Activated naive CD4-positive, alpha-beta T cell treated with anti-CD3 and anti-CD28 coated beads, Interleukin-2, amount 10 ng/mL, durations not matched to agents 7 days and 5 days (primary cell): Measurements from ENCODE around the gene PRKCB.
"Not testable (repeated sequence)": the region's sequence is repeated elsewhere in the genome, so short reads cannot be mapped to it uniquely, and the experiment has no call there.

Experiments used
- CTCF ChIA-PET: fragments of 350-600 bp; sonication (Branson Sonifier 250); formaldehyde crosslinking; loops from one replicate; lab custom pipeline; 2021; ENCODE audit warnings: antibody characterized with exemption; lab: Charles Lee
- DNase-seq: peaks from one replicate; pipeline ENCODE4 v3.0.0-alpha.2; 2020
- H3K27ac Mint-ChIP-seq: one replicate; pipeline ENCODE4 v1.8.0; 2021; ENCODE audit warnings: mild to moderate bottlenecking, moderate library complexity, mixed read lengths
- H3K27me3 Mint-ChIP-seq: one replicate; pipeline ENCODE4 v1.8.0; 2021; ENCODE audit warnings: mild to moderate bottlenecking, mixed read lengths
- H3K36me3 Mint-ChIP-seq: one replicate; pipeline ENCODE4 v1.8.0; 2021; ENCODE audit warnings: mixed read lengths
- H3K4me1 Mint-ChIP-seq: one replicate; pipeline ENCODE4 v1.8.0; 2021; ENCODE audit warnings: mixed read lengths
- H3K4me3 Mint-ChIP-seq: one replicate; pipeline ENCODE4 v1.8.0; 2021; ENCODE audit warnings: mild to moderate bottlenecking, moderate library complexity, mixed read lengths
- H3K9me3 Mint-ChIP-seq: one replicate; pipeline ENCODE4 v1.8.0; 2021; ENCODE audit warnings: mixed read lengths

Gene PRKCB

DNA sequence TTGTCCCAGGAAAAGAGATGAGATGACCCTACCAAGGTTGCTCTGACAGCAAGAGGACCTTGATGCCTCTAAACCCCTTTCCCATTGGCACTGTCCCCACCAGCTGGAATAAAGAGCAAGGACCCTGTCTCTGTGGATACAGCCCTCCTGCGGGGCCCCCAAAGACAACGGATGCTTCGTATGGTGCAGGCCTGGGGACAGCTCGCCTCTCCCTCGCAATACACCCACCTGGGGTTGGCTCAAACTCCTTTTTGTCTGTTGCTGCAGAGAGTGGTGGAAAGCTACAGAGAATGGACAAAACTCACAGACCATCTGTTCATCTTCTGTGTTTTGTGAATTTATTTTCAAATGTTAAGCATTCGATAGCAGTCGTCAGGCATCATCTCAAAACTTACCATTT, 392.7 kb downstream of the PRKCB start:
- no peak overlapping the region for H3K27ac Mint-ChIP-seq
- CTCF ChIA-PET, result no interaction called here
- DNase-seq, result no peak
- H3K9me3 Mint-ChIP-seq, result no peaks in the 10 kb centered on the region
- peaks cover 4% of the 10 kb centered on the region for H3K27me3 Mint-ChIP-seq
- no peaks in the 10 kb centered on the region for H3K36me3 Mint-ChIP-seq
- H3K4me1 Mint-ChIP-seq, result no peaks in the 10 kb centered on the region
- H3K4me3 Mint-ChIP-seq, result no peak overlapping the region

DNA sequence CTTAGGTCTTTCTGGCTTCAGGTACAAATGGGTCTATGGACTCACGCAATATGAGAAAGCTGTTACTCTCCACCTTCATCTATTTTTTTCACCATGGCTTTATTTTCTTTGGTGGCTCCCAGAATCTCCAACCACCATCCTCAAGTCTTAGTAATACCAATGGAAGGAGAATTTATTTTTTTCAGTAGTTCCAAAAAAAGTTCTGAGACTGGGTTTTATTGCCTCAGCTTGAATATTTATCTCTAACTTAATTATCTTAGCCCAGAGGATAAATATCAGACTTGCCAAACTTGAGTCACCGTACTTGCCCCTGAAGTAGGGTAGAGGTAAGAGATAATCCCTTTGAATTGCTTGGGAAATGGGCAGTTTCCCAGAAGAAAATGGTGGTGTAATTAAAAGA, 397.2 kb downstream of the PRKCB start:
- Mint-ChIP-seq H3K9me3 (no peaks in the 10 kb centered on the region), H3K27ac (no peak overlapping the region)

DNA sequence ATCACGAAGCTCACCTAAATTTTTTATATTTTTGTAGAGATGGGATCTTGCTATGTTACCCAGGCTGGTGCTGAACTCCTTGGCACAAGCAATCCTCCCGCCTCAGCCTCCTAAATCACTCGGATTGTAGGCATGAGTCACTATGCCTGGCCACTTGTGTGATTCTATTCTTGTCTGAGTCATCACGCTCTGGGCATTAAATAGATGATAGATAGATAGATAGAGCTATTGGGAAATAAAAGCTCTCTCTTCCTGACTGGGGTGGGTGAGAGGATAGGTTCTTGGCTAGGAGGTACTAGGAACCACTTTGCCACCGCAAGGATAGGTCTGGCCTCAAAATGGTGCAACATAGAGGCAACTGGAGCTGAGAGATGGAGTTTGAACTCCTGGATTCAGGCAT, 399.0 kb downstream of the PRKCB start:
- H3K27me3 Mint-ChIP-seq, result no peaks in the 10 kb centered on the region
- H3K27ac Mint-ChIP-seq, result no peak overlapping the region
- DNase-seq, result no peak
- CTCF ChIA-PET, result interaction anchor here (1.9 kb wide), 1 partner anchor 18 kb away, joined by 4 read pairs; no protein-coding TSS in a partner anchor
- peaks cover 8% of the 10 kb centered on the region for H3K9me3 Mint-ChIP-seq
- no peak overlapping the region for H3K4me3 Mint-ChIP-seq
- H3K4me1 Mint-ChIP-seq, result no peaks in the 10 kb centered on the region
- no peaks in the 10 kb centered on the region for H3K36me3 Mint-ChIP-seq

More for the DNA sequence above, 397.2 kb downstream of the PRKCB start:
- CTCF ChIA-PET, result no interaction called here
- Mint-ChIP-seq H3K4me1 (no peaks in the 10 kb centered on the region), H3K4me3 (no peak overlapping the region), H3K36me3 (no peaks in the 10 kb centered on the region), H3K27me3 (no peaks in the 10 kb centered on the region)
- no peak for DNase-seq

DNA sequence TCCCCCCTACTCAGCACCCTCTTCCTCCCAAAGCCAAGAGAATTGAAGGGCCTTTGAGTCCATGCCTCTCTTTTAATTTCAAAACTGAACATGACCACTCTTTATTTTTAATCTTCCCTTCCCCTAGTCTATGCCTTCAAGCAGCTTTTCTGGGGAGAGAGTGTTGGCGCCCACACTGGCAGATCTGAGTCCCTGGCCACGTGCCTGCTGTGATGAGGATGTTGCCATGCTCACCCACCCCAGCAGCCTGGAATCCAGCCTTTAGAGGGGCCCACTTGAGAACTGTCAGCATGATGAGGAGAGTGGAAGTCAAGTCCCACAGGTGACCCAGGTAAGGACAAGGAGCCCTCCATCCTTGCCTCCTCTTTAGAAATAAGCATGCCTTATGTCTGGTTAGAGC, 400.0 kb downstream of the PRKCB start:
- no peaks in the 10 kb centered on the region for H3K4me1 Mint-ChIP-seq

DNA sequence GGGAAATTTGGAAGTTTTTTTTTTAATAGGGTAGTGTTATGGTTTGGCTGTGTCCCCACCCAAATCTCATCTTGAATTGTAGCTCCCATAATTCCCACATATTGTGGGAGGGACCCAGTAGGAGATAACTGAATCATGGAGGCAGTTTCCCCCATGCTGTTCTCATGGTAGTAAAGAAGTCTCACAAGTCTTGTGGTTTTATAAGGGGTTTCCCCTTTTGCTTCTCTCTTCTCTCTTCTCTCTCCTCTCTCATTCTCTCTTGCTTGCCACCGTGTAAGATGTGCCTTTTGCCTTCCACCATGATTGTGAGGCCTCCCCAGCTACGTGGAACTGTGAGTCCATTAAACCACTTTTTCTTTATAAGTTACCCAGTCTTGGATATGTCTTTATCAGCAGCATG, 403.1 kb downstream of the PRKCB start:
- H3K4me3 Mint-ChIP-seq, H3K4me1 Mint-ChIP-seq, H3K9me3 Mint-ChIP-seq, DNase-seq, H3K27ac Mint-ChIP-seq, CTCF ChIA-PET, H3K36me3 Mint-ChIP-seq: not testable (repeated sequence)
- peaks cover 15% of the 10 kb centered on the region for H3K27me3 Mint-ChIP-seq

More for the DNA sequence above, 400.0 kb downstream of the PRKCB start:
- H3K4me3 Mint-ChIP-seq, result no peak overlapping the region
- no peak overlapping the region for H3K27ac Mint-ChIP-seq
- no peak for DNase-seq
- no peaks in the 10 kb centered on the region for H3K27me3 Mint-ChIP-seq
- H3K9me3 Mint-ChIP-seq, result peaks cover 8% of the 10 kb centered on the region
- CTCF ChIA-PET, result interaction anchor here (1.3 kb wide), 1 partner anchor 17 kb away, joined by 3 read pairs; no protein-coding TSS in a partner anchor
- no peaks in the 10 kb centered on the region for H3K36me3 Mint-ChIP-seq

DNA sequence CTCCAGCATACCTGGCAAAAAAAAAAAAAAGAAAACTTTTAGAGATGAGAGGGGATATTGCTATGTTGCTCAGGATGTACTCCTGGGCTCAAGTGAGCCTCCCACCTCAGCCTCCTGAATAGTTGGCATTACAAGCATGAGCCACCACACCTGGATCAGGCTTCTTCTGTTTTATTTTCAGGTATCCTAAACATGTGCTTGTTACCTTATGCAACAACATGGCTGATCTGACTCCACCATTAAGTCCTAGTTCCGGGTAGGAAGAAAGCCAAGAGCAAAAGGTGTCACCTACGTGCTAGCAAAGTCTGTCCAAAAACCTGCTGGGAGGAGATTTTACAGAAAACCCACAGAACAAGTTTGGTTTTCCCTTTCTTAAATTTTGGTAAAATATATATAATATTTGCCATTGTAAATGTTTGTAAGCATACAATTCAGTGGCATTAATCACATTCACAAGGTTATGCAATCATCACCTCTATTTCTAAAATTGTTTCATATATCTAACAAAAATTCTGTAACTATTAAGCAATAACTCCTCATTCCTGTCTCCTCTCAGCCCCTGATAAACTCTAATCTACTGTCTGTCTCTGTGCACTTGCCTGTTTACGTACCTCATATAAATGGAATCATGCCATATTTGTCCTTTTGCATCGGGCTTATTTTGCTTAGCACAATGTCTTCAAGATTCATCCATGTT, 411.3 kb downstream of the PRKCB start:
- CTCF ChIA-PET, result interaction anchor here (1.7 kb wide), 1 partner anchor 175 kb away, joined by 4 read pairs; no protein-coding TSS in a partner anchor
- Mint-ChIP-seq H3K27ac (no peak overlapping the region), H3K27me3 (peaks cover 30% of the 10 kb centered on the region), H3K4me3 (no peak overlapping the region), H3K36me3 (no peaks in the 10 kb centered on the region), H3K4me1 (peaks cover 2% of the 10 kb centered on the region), H3K9me3 (no peaks in the 10 kb centered on the region)
- no peak for DNase-seq

DNA sequence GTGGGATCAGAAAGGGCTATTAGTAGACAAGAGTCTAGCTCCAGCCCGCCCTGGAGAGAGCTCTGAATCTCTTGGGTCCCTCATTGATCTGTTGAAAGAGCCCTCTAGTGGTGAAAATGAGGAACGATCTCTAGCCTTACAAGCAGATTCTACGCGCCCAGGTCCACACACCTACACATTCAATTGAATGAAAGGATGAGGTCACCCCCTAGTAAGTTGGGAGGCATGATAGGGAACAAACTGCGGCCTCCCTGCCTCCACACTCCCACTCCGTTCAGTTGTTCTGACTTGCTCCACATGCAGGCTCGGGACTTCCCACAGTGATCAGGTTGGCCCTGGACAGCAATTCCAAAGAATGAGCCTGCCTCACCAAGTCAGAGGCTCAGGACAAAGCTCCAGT, 417.4 kb downstream of the PRKCB start:
- peak; percentile 40 for DNase-seq
- CTCF ChIA-PET, result interaction anchor here (0.7 to 3.5 kb wide), 27 partner anchors 9 to 517 kb away, joined by 3 to 40 read pairs (median 4); no protein-coding TSS in a partner anchor
- Mint-ChIP-seq H3K27me3 (peaks cover 31% of the 10 kb centered on the region), H3K4me3 (no peak overlapping the region), H3K4me1 (peaks cover 2% of the 10 kb centered on the region), H3K36me3 (no peaks in the 10 kb centered on the region), H3K9me3 (no peaks in the 10 kb centered on the region), H3K27ac (no peak overlapping the region)

DNA sequence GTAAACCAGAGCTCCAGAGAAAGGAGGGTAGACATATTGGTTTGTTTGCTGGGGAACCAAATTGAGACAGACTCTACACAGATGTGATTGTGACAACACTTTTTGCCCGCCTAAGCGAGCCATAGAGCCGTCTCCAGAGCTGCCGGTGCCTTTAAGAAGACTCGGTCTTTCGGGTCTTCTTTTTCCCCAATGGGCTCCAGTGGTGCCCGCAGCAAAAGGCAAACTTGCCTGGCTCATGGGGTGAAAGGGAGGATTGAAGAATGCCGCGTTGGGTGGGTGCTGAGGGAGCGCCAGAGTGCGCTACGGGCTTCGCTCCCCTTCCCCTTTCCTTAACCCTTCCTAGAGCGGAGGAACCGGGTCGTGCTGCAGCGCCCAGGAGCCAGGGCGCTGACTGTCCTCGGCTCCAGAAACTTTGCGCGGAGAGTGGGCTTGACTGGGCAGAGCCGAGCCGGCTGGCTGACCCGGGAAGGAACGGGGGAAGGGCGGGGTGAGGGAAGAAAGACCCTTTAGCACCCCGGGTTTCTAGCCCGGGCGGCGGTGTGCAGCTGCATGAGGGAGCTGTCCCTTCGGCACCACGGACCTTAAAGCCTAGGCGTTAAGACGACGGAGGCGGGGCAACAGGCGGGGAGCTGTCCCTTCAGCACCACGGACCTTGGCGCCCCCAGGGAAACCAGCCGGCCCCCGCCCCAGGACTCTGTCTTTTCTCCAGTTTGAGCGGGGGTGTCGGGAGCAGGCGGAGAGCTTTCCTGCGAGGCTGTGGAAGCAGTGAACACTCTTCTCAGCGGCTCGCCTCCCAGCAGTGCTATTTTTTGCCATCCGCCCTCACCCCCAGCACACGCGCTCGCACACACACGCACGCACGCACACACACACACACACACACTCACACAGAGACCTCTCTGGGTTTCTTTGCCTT, 419.9 kb downstream of the PRKCB start, which contains the start of gene CACNG3:
Gene CACNG3, plus strand, starts transcription at position 880 of the 916 bp plus-strand sequence. CDS start 420 bp downstream, outside the sequence.
- CTCF ChIA-PET, result interaction anchor here (0.9 to 3.5 kb wide), 3 partner anchors 11 to 185 kb away, joined by 3 to 40 read pairs (median 7); no protein-coding TSS in a partner anchor
- H3K27me3 Mint-ChIP-seq, result peaks cover 28% of the 10 kb centered on the region
- DNase-seq, result peak; percentile 84
- no peaks in the 10 kb centered on the region for H3K9me3 Mint-ChIP-seq
- H3K36me3 Mint-ChIP-seq, result no peaks in the 10 kb centered on the region
- H3K27ac Mint-ChIP-seq, result no peak within 1 kb of the TSS
- peaks cover 2% of the 10 kb centered on the region for H3K4me1 Mint-ChIP-seq
- no peak within 1 kb of the TSS for H3K4me3 Mint-ChIP-seq

DNA sequence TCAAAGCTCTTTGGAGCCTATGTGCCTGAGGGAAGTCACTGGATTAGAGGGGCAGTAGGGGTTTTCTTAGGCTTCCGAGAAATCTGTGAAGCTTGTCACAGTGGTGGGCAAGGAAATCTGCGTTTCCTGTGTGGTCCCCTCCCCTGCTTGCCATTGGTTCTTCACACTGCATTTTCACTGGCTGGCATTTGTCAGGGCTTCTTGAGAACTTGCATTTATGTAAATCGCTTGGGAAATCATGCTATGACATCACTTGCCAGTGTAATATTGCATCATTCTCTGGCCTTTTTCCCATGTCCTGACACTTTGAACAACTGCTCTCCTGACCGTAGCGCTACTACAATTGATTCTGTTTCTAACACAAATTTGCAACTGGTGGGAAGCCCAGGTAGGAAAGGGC, 422.2 kb downstream of the PRKCB start:
- Mint-ChIP-seq H3K9me3 (no peaks in the 10 kb centered on the region), H3K27me3 (peaks cover 33% of the 10 kb centered on the region), H3K4me3 (no peak overlapping the region), H3K4me1 (no peaks in the 10 kb centered on the region), H3K27ac (no peak overlapping the region), H3K36me3 (no peaks in the 10 kb centered on the region)
- CTCF ChIA-PET, result no interaction called here
- DNase-seq, result no peak

DNA sequence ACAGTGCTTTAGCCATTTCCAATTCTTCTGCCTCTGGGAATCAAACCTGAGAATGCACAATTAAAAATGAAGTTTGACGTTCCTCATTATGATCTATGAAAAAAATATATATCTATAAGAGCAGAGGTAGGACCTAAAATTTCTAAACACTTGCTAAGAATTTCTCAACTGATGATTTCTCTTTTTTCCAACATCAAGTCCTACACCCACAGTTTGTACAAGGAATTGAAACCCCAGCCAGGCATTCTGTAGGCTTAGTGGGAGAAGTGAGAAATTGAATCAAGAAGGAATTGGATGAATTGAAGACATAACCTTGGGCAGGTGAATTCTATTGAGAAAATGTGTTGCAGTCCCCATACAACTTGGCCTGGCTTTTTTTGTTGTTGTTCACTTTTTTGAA, 423.0 kb downstream of the PRKCB start:
- DNase-seq, result no peak
- Mint-ChIP-seq H3K4me3 (no peak overlapping the region), H3K9me3 (no peaks in the 10 kb centered on the region), H3K4me1 (no peaks in the 10 kb centered on the region), H3K27ac (no peak overlapping the region), H3K36me3 (no peaks in the 10 kb centered on the region), H3K27me3 (peaks cover 26% of the 10 kb centered on the region)
- CTCF ChIA-PET, result interaction anchor here (0.7 kb wide), 1 partner anchor 512 kb away, joined by 3 read pairs; no protein-coding TSS in a partner anchor

DNA sequence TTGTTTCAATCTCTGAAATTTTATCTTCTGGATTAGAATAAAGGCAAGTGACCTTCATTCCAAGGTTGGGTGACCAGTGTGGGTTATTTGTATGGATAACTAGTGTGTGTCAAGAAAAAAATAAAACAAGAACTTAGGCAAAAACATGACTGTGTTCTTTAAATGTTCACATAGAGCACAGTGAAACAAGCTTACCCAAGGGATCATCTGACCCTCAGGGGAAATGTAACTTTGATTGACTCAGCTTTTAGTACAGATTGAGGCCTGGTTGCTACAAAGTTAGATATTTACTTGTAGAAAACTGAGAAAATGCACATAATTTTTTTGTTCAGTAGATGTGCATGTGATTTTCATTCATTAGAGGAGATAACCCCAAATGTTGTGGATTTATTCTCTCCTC, 427.0 kb downstream of the PRKCB start:
- CTCF ChIA-PET, result interaction anchor here (1.8 kb wide), 1 partner anchor 10 kb away, joined by 4 read pairs; no protein-coding TSS in a partner anchor
- H3K27me3 Mint-ChIP-seq, result peaks cover 23% of the 10 kb centered on the region
- no peak for DNase-seq

More for the DNA sequence above, 427.0 kb downstream of the PRKCB start:
- Mint-ChIP-seq H3K9me3 (no peaks in the 10 kb centered on the region), H3K4me3 (no peak overlapping the region), H3K36me3 (no peaks in the 10 kb centered on the region), H3K4me1 (no peaks in the 10 kb centered on the region), H3K27ac (no peak overlapping the region)
